ENCODE data around the gene ECSIT.

DNA sequence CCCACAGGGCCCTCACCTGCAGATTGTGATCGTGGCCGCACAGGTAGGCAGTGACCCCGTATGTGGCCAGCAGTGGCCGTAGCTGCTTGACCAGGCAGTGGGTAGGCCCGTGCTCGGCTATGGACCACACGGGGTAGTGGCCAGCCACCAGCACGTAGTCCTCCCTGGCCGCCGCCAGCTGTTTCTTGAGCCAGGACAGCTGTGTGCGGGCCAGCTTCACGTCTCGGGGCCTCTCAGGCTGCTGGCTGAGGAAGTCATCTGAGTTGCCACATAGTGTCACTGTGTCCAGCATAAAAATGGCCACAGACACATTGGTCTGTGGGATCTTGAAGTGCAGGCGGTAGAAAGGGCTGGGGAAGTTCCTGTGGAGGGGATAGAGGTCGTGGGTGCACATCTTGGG, 47.3 kb upstream of the ECSIT start:
- TF ChIP-seq, protein P1, sequence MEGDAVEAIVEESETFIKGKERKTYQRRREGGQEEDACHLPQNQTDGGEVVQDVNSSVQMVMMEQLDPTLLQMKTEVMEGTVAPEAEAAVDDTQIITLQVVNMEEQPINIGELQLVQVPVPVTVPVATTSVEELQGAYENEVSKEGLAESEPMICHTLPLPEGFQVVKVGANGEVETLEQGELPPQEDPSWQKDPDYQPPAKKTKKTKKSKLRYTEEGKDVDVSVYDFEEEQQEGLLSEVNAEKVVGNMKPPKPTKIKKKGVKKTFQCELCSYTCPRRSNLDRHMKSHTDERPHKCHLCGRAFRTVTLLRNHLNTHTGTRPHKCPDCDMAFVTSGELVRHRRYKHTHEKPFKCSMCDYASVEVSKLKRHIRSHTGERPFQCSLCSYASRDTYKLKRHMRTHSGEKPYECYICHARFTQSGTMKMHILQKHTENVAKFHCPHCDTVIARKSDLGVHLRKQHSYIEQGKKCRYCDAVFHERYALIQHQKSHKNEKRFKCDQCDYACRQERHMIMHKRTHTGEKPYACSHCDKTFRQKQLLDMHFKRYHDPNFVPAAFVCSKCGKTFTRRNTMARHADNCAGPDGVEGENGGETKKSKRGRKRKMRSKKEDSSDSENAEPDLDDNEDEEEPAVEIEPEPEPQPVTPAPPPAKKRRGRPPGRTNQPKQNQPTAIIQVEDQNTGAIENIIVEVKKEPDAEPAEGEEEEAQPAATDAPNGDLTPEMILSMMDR (conservative IDR thresholded peaks at IDR 0.05), result no peak
- TF ChIP-seq ZFX (IDR thresholded peaks at IDR 0.05), result no peak

Measured in C4-2B (cell line).